ENCODE results near the gene TMEM44. TPM values are rescaled to one million over a fixed set of nuclear protein-coding genes. Genes with fewer than 3 reads are reported as not detected.

TMEM44 gene
- total RNA-seq, 1 donor from 2014 or later = 35.3 TPM

DNA sequence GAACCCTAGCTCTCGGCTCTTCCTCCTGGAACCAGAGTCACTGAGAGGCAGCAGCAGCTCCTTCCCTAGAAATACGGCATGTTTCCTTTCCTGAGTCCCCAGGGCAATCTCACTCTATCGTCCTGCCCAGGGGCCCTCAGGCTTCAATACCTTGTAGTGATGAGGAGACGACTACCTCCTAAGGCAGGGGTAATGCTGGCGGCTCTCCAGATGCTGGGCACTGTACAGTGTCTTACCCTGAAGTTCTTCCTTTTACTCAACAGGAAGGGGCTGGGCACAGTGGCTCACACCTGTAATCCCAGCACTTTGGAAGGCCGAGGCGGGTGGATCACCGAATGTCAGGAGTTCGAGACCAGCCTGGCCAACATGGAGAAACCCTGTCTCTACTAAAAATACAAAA, 13.5 kb downstream of the TMEM44 start:
- no peak overlapping the region for H3K27ac Mint-ChIP-seq (ENCODE audit: unreplicated experiment)
- peaks cover 4% of the 10 kb centered on the region for H3K9me3 Mint-ChIP-seq (ENCODE audit: unreplicated experiment)
- DNase-seq = no peak
- no peaks in the 10 kb centered on the region for H3K4me1 Mint-ChIP-seq (ENCODE audit: low read depth, unreplicated experiment)
- no peaks in the 10 kb centered on the region for H3K27me3 Mint-ChIP-seq (ENCODE audit: unreplicated experiment)
- H3K36me3 Mint-ChIP-seq (ENCODE audit: unreplicated experiment) = peaks cover 8% of the 10 kb centered on the region
- no peak overlapping the region for H3K4me3 Mint-ChIP-seq (ENCODE audit: unreplicated experiment)
- TF ChIP-seq, protein P1, sequence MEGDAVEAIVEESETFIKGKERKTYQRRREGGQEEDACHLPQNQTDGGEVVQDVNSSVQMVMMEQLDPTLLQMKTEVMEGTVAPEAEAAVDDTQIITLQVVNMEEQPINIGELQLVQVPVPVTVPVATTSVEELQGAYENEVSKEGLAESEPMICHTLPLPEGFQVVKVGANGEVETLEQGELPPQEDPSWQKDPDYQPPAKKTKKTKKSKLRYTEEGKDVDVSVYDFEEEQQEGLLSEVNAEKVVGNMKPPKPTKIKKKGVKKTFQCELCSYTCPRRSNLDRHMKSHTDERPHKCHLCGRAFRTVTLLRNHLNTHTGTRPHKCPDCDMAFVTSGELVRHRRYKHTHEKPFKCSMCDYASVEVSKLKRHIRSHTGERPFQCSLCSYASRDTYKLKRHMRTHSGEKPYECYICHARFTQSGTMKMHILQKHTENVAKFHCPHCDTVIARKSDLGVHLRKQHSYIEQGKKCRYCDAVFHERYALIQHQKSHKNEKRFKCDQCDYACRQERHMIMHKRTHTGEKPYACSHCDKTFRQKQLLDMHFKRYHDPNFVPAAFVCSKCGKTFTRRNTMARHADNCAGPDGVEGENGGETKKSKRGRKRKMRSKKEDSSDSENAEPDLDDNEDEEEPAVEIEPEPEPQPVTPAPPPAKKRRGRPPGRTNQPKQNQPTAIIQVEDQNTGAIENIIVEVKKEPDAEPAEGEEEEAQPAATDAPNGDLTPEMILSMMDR (IDR thresholded peaks at IDR 0.05; ENCODE audit: partially characterized antibody, unreplicated experiment) = no peak

DNA sequence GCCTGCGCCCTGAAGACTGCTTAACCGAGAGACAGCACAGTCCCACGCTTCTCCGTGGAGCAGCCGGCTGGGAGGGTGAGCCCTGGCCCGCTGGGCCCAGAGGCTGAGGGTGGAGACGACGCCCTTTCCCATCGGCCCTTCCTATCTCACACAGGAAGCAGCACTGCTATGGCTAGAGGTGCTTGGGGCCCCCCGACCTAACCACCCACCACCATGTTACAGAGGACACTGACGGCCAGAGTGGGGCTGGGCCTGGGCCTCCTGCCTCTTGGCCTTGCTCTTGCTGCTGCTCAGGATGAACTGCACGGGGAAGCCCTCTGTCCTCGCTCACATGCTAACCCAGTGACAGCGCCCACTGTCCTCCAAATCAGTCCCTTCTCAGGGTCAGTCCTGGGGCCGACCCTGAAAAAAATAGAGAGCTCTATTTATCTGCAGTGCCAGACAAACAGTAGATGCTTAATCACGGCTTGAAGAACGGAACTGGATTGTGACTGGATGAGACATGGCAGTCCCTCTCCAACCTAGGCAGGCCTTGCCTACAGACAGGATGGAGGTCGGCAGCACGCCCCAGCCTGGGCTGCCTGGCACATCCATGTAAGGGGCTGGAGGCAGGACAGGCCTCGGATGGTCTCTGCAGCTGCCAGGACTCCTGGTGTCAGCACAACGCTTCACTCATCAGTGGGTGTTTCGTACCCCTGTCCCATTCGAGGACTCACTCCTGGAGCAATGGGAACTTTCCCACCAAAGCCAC, 14.2 kb downstream of the TMEM44 start:
- no peak for DNase-seq
- no peak overlapping the region for H3K27ac Mint-ChIP-seq (ENCODE audit: unreplicated experiment)
- TF ChIP-seq, protein P1 (IDR thresholded peaks at IDR 0.05; ENCODE audit: partially characterized antibody, unreplicated experiment) = no peak

DNA sequence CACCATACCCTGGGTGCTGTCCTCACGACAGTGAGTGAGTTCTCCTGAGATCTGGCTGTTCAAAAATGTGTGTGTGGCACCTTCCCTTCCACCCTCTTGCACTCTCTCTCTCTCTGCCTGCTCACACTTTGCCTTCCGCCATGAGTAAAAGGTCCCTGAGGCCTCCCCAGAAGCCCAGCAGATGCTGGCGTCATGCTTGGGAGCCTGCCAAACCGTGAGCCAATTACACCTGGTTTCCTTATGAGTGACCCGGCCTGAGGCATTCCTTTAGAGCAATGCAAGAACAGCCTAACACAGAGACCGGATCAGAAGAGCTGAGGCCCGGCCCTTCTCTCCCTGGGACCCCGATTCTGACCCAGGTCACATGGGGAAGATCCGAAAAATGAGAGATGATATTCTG, 15.4 kb downstream of the TMEM44 start:
- Mint-ChIP-seq H3K9me3 (ENCODE audit: unreplicated experiment) (peaks cover 2% of the 10 kb centered on the region), H3K4me3 (ENCODE audit: unreplicated experiment) (no peak overlapping the region), H3K4me1 (ENCODE audit: low read depth, unreplicated experiment) (no peaks in the 10 kb centered on the region), H3K27me3 (ENCODE audit: unreplicated experiment) (no peaks in the 10 kb centered on the region), H3K36me3 (ENCODE audit: unreplicated experiment) (peaks cover 8% of the 10 kb centered on the region), H3K27ac (ENCODE audit: unreplicated experiment) (no peak overlapping the region)
- no peak for DNase-seq
- TF ChIP-seq, protein P1 (IDR thresholded peaks at IDR 0.05; ENCODE audit: partially characterized antibody, unreplicated experiment) = no peak

More for the DNA sequence above, 14.2 kb downstream of the TMEM44 start:
- Mint-ChIP-seq H3K36me3 (ENCODE audit: unreplicated experiment) (peaks cover 8% of the 10 kb centered on the region), H3K9me3 (ENCODE audit: unreplicated experiment) (peaks cover 4% of the 10 kb centered on the region), H3K27me3 (ENCODE audit: unreplicated experiment) (no peaks in the 10 kb centered on the region), H3K4me3 (ENCODE audit: unreplicated experiment) (no peak overlapping the region), H3K4me1 (ENCODE audit: low read depth, unreplicated experiment) (no peaks in the 10 kb centered on the region)

DNA sequence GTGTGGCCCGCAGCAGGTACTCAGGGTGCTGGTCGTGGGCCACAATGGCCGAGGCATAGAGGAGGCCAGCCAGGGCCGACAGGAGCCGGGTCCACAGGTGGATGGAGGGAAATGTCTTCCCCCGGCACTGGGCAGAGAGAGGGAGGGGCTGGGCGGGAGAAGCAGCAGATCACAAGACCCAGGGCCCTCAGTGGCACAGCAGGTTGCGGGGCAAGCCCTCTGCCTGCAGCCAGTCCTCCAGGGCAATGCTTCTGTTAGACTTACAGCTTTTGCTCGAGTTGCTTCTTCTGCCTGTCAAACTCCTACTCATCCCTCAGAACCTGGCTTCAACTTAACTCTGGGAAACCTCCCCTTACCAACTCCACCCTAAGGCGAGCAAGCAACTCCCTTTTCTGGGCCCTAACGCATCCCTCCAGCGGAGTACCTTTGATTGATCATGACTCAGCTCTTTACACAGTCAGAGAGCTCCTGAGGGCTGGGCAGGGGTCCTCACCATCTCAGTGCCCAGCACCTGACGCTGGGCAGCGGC, 16.0 kb downstream of the TMEM44 start:
- DNase-seq = no peak
- H3K9me3 Mint-ChIP-seq (ENCODE audit: unreplicated experiment) = peaks cover 2% of the 10 kb centered on the region
- H3K4me1 Mint-ChIP-seq (ENCODE audit: low read depth, unreplicated experiment) = no peaks in the 10 kb centered on the region
- no peaks in the 10 kb centered on the region for H3K27me3 Mint-ChIP-seq (ENCODE audit: unreplicated experiment)
- H3K4me3 Mint-ChIP-seq (ENCODE audit: unreplicated experiment) = no peak overlapping the region
- peaks cover 8% of the 10 kb centered on the region for H3K36me3 Mint-ChIP-seq (ENCODE audit: unreplicated experiment)
- no peak overlapping the region for H3K27ac Mint-ChIP-seq (ENCODE audit: unreplicated experiment)
- TF ChIP-seq, protein P1 (IDR thresholded peaks at IDR 0.05; ENCODE audit: partially characterized antibody, unreplicated experiment) = no peak

DNA sequence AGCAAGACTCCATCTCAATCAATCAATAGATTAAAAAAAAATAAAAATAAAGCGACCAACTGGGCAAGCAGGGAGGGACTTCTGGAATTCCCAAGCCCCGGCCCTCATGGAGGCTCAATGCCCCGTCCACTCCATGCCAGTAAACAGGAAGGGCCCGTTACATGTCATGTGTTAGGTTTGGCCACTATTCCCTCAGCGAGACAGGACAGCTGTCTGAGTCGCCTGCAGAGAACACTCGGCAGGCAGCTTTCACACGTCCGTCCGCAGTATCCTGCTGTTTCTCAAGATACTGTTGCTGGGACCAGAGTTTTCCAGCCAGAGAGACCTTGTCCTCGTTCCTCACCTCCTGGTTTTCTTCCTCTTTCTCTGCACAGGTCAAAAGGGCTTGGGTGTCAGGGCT, 18.0 kb downstream of the TMEM44 start:
- no peak for DNase-seq
- TF ChIP-seq, protein P1 (IDR thresholded peaks at IDR 0.05; ENCODE audit: partially characterized antibody, unreplicated experiment) = no peak
- Mint-ChIP-seq H3K4me1 (ENCODE audit: low read depth, unreplicated experiment) (no peaks in the 10 kb centered on the region), H3K4me3 (ENCODE audit: unreplicated experiment) (no peak overlapping the region), H3K9me3 (ENCODE audit: unreplicated experiment) (peaks cover 2% of the 10 kb centered on the region), H3K36me3 (ENCODE audit: unreplicated experiment) (peaks cover 5% of the 10 kb centered on the region), H3K27ac (ENCODE audit: unreplicated experiment) (no peak overlapping the region), H3K27me3 (ENCODE audit: unreplicated experiment) (no peaks in the 10 kb centered on the region)
